Chondrocyte (in vitro differentiated cells): Measurements from ENCODE around the gene WDR7. TPM values are rescaled to one million over a fixed set of nuclear protein-coding genes. Genes with fewer than 3 reads are reported as not detected.

Source experiments
- DNase-seq: peaks from one replicate; pipeline ENCODE4 v3.0.0; 2021; ENCODE audit warnings: mixed read lengths, low spot score
- H3K27ac Mint-ChIP-seq: one replicate; pipeline ENCODE4 v1.8.0; 2021; ENCODE audit warnings: mild to moderate bottlenecking, moderate library complexity, mixed read lengths; ENCODE audit not compliant: unreplicated experiment
- H3K27me3 Mint-ChIP-seq: 2 replicates; pipeline ENCODE4 v1.8.0; 2021; ENCODE audit warnings: low read depth, mixed read lengths
- H3K36me3 Mint-ChIP-seq: 2 replicates; pipeline ENCODE4 v1.8.0; 2021; ENCODE audit warnings: low read depth, mixed read lengths
- H3K4me1 Mint-ChIP-seq: 2 replicates; pipeline ENCODE4 v1.8.0; 2021; ENCODE audit warnings: low read depth, mild to moderate bottlenecking, mixed read lengths
- H3K4me3 Mint-ChIP-seq: one replicate; pipeline ENCODE4 v1.8.0; 2021; ENCODE audit warnings: mild to moderate bottlenecking, moderate library complexity, mixed read lengths; ENCODE audit not compliant: unreplicated experiment
- H3K9me3 Mint-ChIP-seq: 2 replicates; pipeline ENCODE4 v1.8.0; 2021; ENCODE audit warnings: low read depth, mixed read lengths
- total RNA-seq: library from RNA; stranded (reverse); gene quantifications from 3 replicates; pipeline ENCODE4 v1.2.1, GENCODE V29; 2021
- TF ChIP-seq, protein P1 (sequence below): fragments of 200-600 bp; sonication (generic); IDR thresholded peaks from 2 replicates; pipeline ENCODE4 v1.5.0; 2021; ENCODE audit warnings: antibody characterized with exemption, mild to moderate bottlenecking, moderate library complexity

The WDR7 gene
- total RNA-seq, 1 donor from 2014 or later: 14.9 TPM

DNA sequence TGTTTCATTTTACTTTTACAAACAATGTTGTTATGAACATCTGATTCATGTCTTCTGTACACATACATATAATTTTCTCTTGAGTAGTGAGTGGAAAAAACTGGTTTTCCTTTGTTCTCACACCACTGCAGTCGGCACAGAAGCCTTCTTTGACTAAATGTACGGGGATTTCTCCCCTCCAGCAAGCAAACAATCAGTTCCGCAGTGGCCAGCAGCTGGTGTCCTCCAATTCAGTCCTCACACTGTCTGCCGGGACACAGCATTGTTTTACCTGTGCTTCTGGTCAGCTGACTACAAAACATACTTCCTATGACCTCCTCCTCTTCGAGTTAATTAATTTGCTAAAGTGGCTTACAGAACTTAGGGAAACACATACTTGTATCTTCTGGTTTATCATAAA is 202.8 kb downstream of the WDR7 start:
- TF ChIP-seq, protein P1, sequence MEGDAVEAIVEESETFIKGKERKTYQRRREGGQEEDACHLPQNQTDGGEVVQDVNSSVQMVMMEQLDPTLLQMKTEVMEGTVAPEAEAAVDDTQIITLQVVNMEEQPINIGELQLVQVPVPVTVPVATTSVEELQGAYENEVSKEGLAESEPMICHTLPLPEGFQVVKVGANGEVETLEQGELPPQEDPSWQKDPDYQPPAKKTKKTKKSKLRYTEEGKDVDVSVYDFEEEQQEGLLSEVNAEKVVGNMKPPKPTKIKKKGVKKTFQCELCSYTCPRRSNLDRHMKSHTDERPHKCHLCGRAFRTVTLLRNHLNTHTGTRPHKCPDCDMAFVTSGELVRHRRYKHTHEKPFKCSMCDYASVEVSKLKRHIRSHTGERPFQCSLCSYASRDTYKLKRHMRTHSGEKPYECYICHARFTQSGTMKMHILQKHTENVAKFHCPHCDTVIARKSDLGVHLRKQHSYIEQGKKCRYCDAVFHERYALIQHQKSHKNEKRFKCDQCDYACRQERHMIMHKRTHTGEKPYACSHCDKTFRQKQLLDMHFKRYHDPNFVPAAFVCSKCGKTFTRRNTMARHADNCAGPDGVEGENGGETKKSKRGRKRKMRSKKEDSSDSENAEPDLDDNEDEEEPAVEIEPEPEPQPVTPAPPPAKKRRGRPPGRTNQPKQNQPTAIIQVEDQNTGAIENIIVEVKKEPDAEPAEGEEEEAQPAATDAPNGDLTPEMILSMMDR: no peak
- H3K4me3 Mint-ChIP-seq: no peak overlapping the region
- H3K27ac Mint-ChIP-seq: no peak overlapping the region
- H3K36me3 Mint-ChIP-seq: peaks cover 3% of the 10 kb centered on the region
- H3K27me3 Mint-ChIP-seq: no peaks in the 10 kb centered on the region
- no peaks in the 10 kb centered on the region for H3K4me1 Mint-ChIP-seq
- H3K9me3 Mint-ChIP-seq: peaks cover 1% of the 10 kb centered on the region
- no peak for DNase-seq

DNA sequence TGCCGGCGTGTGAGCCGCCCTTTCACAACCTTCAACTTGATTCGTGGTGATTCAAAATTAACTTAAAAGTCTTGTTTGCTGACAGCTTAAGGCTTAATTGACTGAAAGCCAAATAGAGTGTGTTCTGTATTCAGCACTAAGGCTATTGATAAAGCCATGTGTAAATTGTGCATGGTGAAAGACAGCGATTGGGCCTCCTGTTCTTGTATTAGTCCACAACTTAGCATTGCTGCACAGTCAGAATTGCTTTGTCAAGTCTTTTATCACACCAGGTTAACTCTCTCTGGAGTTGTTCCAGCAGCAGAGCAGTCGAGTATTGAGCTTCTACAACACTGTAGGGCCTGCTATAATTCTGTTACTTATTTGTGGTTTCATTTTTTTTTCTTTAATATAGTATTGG is 210.1 kb downstream of the WDR7 start:
- Mint-ChIP-seq H3K27me3 (no peaks in the 10 kb centered on the region), H3K4me3 (no peak overlapping the region), H3K36me3 (no peaks in the 10 kb centered on the region), H3K27ac (no peak overlapping the region), H3K4me1 (peaks cover 7% of the 10 kb centered on the region), H3K9me3 (no peaks in the 10 kb centered on the region)
- TF ChIP-seq, protein P1: no peak
- DNase-seq: no peak

DNA sequence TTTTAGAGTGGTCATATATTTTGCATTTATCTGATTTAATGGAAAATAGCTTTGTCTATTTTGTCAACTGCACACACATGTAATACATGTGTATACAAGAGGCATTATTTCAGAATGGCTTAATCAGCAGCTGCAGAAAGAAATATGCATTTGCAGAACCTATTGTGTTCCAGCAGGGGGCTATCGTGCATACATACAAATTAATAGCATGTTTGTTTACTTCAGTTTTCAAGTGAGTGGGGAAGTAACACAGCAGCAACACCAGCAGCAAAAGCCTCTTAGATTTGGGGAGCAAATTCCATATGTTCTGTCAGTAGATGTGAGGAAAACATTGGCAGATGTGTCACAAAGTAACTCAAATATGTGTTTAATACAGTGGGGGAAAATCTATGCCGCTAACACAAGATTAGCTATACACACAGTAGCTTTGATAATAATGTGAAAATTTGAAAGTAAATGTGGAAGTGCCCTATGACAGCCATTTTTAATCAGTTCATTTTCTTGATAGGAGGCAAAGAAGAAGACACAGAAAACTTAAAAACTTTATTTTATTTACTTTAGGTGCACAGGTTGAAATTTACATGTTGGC is 218.1 kb downstream of the WDR7 start:
- Mint-ChIP-seq H3K4me3 (no peak overlapping the region), H3K4me1 (peaks cover 5% of the 10 kb centered on the region), H3K9me3 (no peaks in the 10 kb centered on the region), H3K27me3 (no peaks in the 10 kb centered on the region), H3K27ac (no peak overlapping the region), H3K36me3 (no peaks in the 10 kb centered on the region)
- no peak for DNase-seq
- TF ChIP-seq, protein P1: peak; percentile 86

DNA sequence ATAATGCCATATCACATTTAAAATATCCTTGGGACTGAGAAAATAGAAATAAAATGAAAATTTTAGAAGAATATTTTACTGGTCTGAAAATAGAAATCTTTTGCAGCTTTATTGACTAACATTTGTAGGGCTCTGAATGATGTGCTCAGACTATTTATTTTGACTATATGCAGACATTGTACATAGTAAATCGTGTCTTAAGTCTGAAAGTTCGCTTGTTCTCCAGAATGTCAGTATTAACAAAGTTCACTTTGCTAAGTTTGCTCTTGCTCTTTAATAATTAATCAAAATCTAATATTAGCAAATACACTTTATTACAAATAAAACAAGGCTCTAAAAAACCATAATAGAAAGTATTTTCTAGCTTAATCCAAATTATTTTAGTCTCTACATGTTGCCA is 219.8 kb downstream of the WDR7 start:
- Mint-ChIP-seq H3K9me3 (no peaks in the 10 kb centered on the region), H3K27ac (no peak overlapping the region), H3K36me3 (no peaks in the 10 kb centered on the region), H3K27me3 (no peaks in the 10 kb centered on the region), H3K4me1 (no peaks in the 10 kb centered on the region), H3K4me3 (no peak overlapping the region)
- DNase-seq: no peak
- TF ChIP-seq, protein P1: no peak

DNA sequence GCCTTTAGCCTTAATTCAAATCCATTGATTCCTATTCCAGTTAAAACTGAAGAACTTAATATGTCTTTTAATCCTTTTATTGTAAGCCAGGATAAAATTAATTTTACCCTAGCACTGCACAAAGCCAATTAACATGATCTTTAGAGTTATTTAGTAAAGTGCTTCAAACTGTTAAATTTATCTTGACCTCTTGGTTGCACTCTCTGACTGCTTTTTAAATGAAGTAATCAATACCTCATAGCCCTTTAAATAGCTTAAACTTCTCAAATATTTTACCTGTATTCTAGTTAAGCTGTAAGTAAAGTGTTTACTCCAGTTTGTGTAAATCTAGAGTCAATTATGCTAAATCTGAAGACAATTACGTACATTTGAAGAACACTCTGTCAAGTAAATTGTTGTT is 221.0 kb downstream of the WDR7 start:
- Mint-ChIP-seq H3K27ac (no peak overlapping the region), H3K4me1 (no peaks in the 10 kb centered on the region), H3K36me3 (no peaks in the 10 kb centered on the region), H3K9me3 (no peaks in the 10 kb centered on the region), H3K27me3 (no peaks in the 10 kb centered on the region), H3K4me3 (no peak overlapping the region)
- no peak for DNase-seq
- TF ChIP-seq, protein P1: no peak
